Sigmoid colon (tissue), 7 donors: ENCODE results near the gene SMC3. TPM values are rescaled to one million over a fixed set of nuclear protein-coding genes. Genes with fewer than 3 reads are reported as not detected.
A peak's percentile ranks its signal among the peaks of the same experiment; 100 is the strongest.

Experiments used
- DNase-seq: peaks from one replicate; pipeline ENCODE4 v3.0.0-alpha.2; 2019
- H3K27ac ChIP-seq, 4 donors: fragments of 200-600 bp; sonication (generic); one replicate each; pipeline ENCODE4 v1.5.1; 2016 to 2019; ENCODE audit warnings: mild to moderate bottlenecking in 1 of 4
- H3K27me3 ChIP-seq, 3 donors: fragments of 200-600 bp; sonication (generic); one replicate each; pipeline ENCODE4 v1.5.1; 2019; ENCODE audit warnings: mild to moderate bottlenecking in 1 of 3
- H3K36me3 ChIP-seq, 4 donors: fragments of 200-600 bp; sonication (generic); one replicate each; pipeline ENCODE4 v1.5.1; 2016 to 2019
- H3K4me1 ChIP-seq, 4 donors: fragments of 200-600 bp; sonication (generic); one replicate each; pipeline ENCODE4 v1.5.1; 2017 to 2019
- H3K4me3 ChIP-seq, 4 donors: fragments of 200-600 bp; sonication (generic); one replicate each; pipeline ENCODE4 v1.5.1; 2017 to 2019; ENCODE audit warnings: mild to moderate bottlenecking in 2 of 4, moderate library complexity in 1 of 4
- H3K9me3 ChIP-seq, 4 donors: fragments of 200-600 bp in 3 of 4; sonication (generic) in 3 of 4; one replicate each; pipeline versions ENCODE4 v1.5.1 to v1.6.1; 2013 to 2019
- CTCF ChIP-seq, 4 experiments: fragments of 450-650 bp in 3 of 4; fragments of 200-600 bp in 1 of 4; IDR thresholded peaks; one replicate each; pipeline ENCODE4 v1.5.1; 2016 to 2019; ENCODE audit warnings: antibody characterized with exemption in 4 of 4, mild to moderate bottlenecking in 3 of 4, moderate library complexity in 2 of 4
- EP300 ChIP-seq, 4 donors: sonication (generic); formaldehyde crosslinking; IDR thresholded peaks; one replicate each; pipeline ENCODE4 v1.6.1; 2017; ENCODE audit warnings: antibody characterized with exemption in 4 of 4
- POLR2A ChIP-seq, 2 donors: fragments of 450-650 bp; IDR thresholded peaks; one replicate each; pipeline ENCODE4 v1.6.1; 2016; ENCODE audit warnings: antibody characterized with exemption in 2 of 2, mild to moderate bottlenecking in 2 of 2, moderate library complexity in 2 of 2
- POLR2AphosphoS5 ChIP-seq, 4 donors: sonication (generic); formaldehyde crosslinking; IDR thresholded peaks; one replicate each; pipeline ENCODE4 v1.6.1; 2017; ENCODE audit warnings: antibody characterized with exemption in 4 of 4
- WGBS, 2 donors: extraction: QIAGEN DNeasy Blood & Tissue Kit; methylation state at CpG; one replicate each; pipeline ENCODE4 v1.1.7; 2013; 5-methylcytosine and 5-hydroxymethylcytosine counted together
- intact Hi-C: fragments of 100-400 bp; cut with DNase I; formaldehyde crosslinking; loops from one replicate; pipeline ENCODE4 v1.15.1; 2023
- polyA plus RNA-seq, 3 donors: library from polyadenylated mRNA; stranded (reverse); fragments of 200-250 nt; gene quantifications; one replicate each; pipeline ENCODE4 v1.2.3, GENCODE V29; 2013
- total RNA-seq, 4 donors: library from RNA; depleted of rRNA; stranded (reverse); fragments of >200 nt; gene quantifications; one replicate each; pipeline ENCODE4 v1.1.0, GENCODE V29; 2016
- donor health status: healthy with polysubstance abuse.
- donor health status: Bipolar disorder and iron deficiency.
- donor health status: healthy.

Gene SMC3
- total and polyA plus RNA-seq, 7 donors, result 12.6 to 43.5 (median 27.2) TPM

GRCh38 chr10:110644598-110645462, 77.3 kb downstream of the SMC3 start:
- intact Hi-C loops, result loop anchor here (5.0 to 10.0 kb wide), 2 partner anchors 52 to 180 kb away; no protein-coding TSS in a partner anchor
- H3K27ac ChIP-seq, result peak overlapping the region; percentile 74 to 91 (median 85)

GRCh38 chr10:110646417-110647135, 79.1 kb downstream of the SMC3 start:
- Histone ChIP-seq H3K4me3 (no peak overlapping the region), H3K27ac (peak overlapping the region in 1 of 4 donors; percentile 12), H3K4me1 (peaks cover 0 to 40% (median 24%) of the 10 kb centered on the region in 4 donors), H3K9me3 (no peaks in the 10 kb centered on the region), H3K27me3 (peaks cover 14 to 57% (median 18%) of the 10 kb centered on the region in 3 donors), H3K36me3 (no peaks in the 10 kb centered on the region)
- 59 to 79% methylated on average over 13 of the region's 13 CpGs for WGBS, 2 donors
- TF ChIP-seq CTCF (IDR thresholded peaks at IDR 0.05) (no peak), POLR2A (IDR thresholded peaks at IDR 0.05) (no peak), POLR2AphosphoS5 (IDR thresholded peaks at IDR 0.05) (no peak), EP300 (IDR thresholded peaks at IDR 0.05) (no peak)
- intact Hi-C loops, result loop anchor here (10.0 kb wide), 1 partner anchor 178 kb away; no protein-coding TSS in a partner anchor
- DNase-seq, result no peak

More at GRCh38 chr10:110644598-110645462, 77.3 kb downstream of the SMC3 start:
- TF ChIP-seq CTCF (IDR thresholded peaks at IDR 0.05), result no peak
- TF ChIP-seq POLR2AphosphoS5 (IDR thresholded peaks at IDR 0.05), result peak in 1 of 4 donors; percentile 7
- no peak for TF ChIP-seq POLR2A (IDR thresholded peaks at IDR 0.05)
- no peak for TF ChIP-seq EP300 (IDR thresholded peaks at IDR 0.05)
- Histone ChIP-seq H3K9me3 (no peaks in the 10 kb centered on the region), H3K4me3 (peak overlapping the region; percentile 57 to 84 (median 66)), H3K4me1 (peaks cover 0 to 36% (median 28%) of the 10 kb centered on the region in 4 donors), H3K27me3 (peaks cover 14 to 57% (median 18%) of the 10 kb centered on the region in 3 donors), H3K36me3 (no peaks in the 10 kb centered on the region)
- 32 to 36% methylated on average over 31 of the region's 31 CpGs for WGBS, 2 donors
- DNase-seq, result no peak

- Histone ChIP-seq H3K4me1 (peaks cover 0 to 41% (median 26%) of the 10 kb centered on the region in 4 donors), H3K27ac (no peak overlapping the region), H3K4me3 (no peak overlapping the region), H3K9me3 (no peaks in the 10 kb centered on the region), H3K27me3 (peaks cover 11 to 52% (median 18%) of the 10 kb centered on the region in 3 donors), H3K36me3 (no peaks in the 10 kb centered on the region)
- no peak for TF ChIP-seq CTCF (IDR thresholded peaks at IDR 0.05)
- TF ChIP-seq POLR2AphosphoS5 (IDR thresholded peaks at IDR 0.05), result no peak
- no peak for TF ChIP-seq POLR2A (IDR thresholded peaks at IDR 0.05)
- TF ChIP-seq EP300 (IDR thresholded peaks at IDR 0.05), result no peak
- DNase-seq, result no peak
- intact Hi-C loops, result loop anchor here (10.0 kb wide), 1 partner anchor 178 kb away; no protein-coding TSS in a partner anchor
- 44 to 58% methylated on average over 3 of the region's 3 CpGs for WGBS, 2 donors
Measured at GRCh38 chr10:110647136-110647430, 79.6 kb downstream of the SMC3 start.

GRCh38 chr10:110648692-110649346, 81.3 kb downstream of the SMC3 start:
- no peaks in the 10 kb centered on the region for H3K9me3 ChIP-seq
- 81 to 92% methylated on average over 3 of the region's 3 CpGs for WGBS, 2 donors
- peaks cover 0 to 38% (median 20%) of the 10 kb centered on the region in 4 donors for H3K4me1 ChIP-seq
- peak overlapping the region in 3 of 4 donors; percentile 14 to 81 (median 72) for H3K27ac ChIP-seq
- intact Hi-C loops, result loop anchor here (10.0 kb wide), 1 partner anchor 176 kb away; no protein-coding TSS in a partner anchor
- TF ChIP-seq POLR2A (IDR thresholded peaks at IDR 0.05), result no peak
- TF ChIP-seq POLR2AphosphoS5 (IDR thresholded peaks at IDR 0.05), result no peak
- TF ChIP-seq CTCF (IDR thresholded peaks at IDR 0.05), result no peak
- no peak for TF ChIP-seq EP300 (IDR thresholded peaks at IDR 0.05)
- no peak overlapping the region for H3K4me3 ChIP-seq
- peaks cover 6 to 35% (median 9%) of the 10 kb centered on the region in 3 donors for H3K27me3 ChIP-seq
- H3K36me3 ChIP-seq, result no peaks in the 10 kb centered on the region
- no peak for DNase-seq
